Keratinocyte (primary cell): ENCODE results near the gene SNCAIP. TPM values are rescaled to one million over a fixed set of nuclear protein-coding genes. Genes with fewer than 3 reads are reported as not detected.

ENCODE experiments used
- DNase-seq: peaks from one replicate; pipeline ENCODE4 v3.0.0-alpha.2; 2011; ENCODE audit warnings: low read depth, missing footprints, low spot score
- FAIRE-seq: peaks from 2 replicates; lab custom pipeline; 2011; peaks lifted over from hg19 to GRCh38; lab: Jason Lieb, UNC
- H2AFZ ChIP-seq: 2 replicates; pipeline ENCODE4 v1.6.0; 2012; ENCODE audit warnings: low read length, control low read depth, inconsistent platforms; ENCODE audit not compliant: control insufficient read depth
- H3K27ac ChIP-seq: 2 replicates; pipeline ENCODE4 v1.5.1; 2011; ENCODE audit warnings: low read length; ENCODE audit not compliant: control insufficient read depth, insufficient read depth
- H3K27me3 ChIP-seq: 3 replicates; pipeline ENCODE4 v1.6.0; 2011; ENCODE audit warnings: low read length; ENCODE audit not compliant: control insufficient read depth, insufficient read depth; ENCODE audit errors: extremely low read depth
- H3K36me3 ChIP-seq, 2 experiments: 2 replicates in 1 of 2; 3 replicates in 1 of 2; pipeline ENCODE4 v1.5.1; 2011; ENCODE audit warnings: low read length in 2 of 2, mild to moderate bottlenecking in 1 of 2; ENCODE audit not compliant: control insufficient read depth in 2 of 2, insufficient read depth in 2 of 2; ENCODE audit errors: extremely low read depth in 1 of 2
- H3K4me1 ChIP-seq: 3 replicates; pipeline ENCODE4 v1.5.1; 2011; ENCODE audit warnings: low read length; ENCODE audit not compliant: control insufficient read depth, insufficient read depth; ENCODE audit errors: extremely low read depth
- H3K4me2 ChIP-seq: 3 replicates; pipeline ENCODE4 v1.6.0; 2011; ENCODE audit warnings: low read depth, low read length; ENCODE audit not compliant: control insufficient read depth, insufficient read depth; ENCODE audit errors: extremely low read depth
- H3K4me3 ChIP-seq, 3 experiments: fragments of 200-600 bp in 1 of 3; sonication (generic) in 1 of 3; 2 replicates in 2 of 3; 3 replicates in 1 of 3; pipeline ENCODE4 v1.5.1; 2011 to 2016; ENCODE audit warnings: low read length in 3 of 3, mild to moderate bottlenecking in 3 of 3, control low read depth in 2 of 3, inconsistent platforms in 1 of 3, low read depth in 1 of 3, mixed read lengths in 1 of 3, mixed run types in 1 of 3, moderate library complexity in 1 of 3; ENCODE audit not compliant: control insufficient read depth in 2 of 3, insufficient read depth in 2 of 3; ENCODE audit errors: extremely low read depth in 1 of 3
- H3K79me2 ChIP-seq: 2 replicates; pipeline ENCODE4 v1.6.0; 2012; ENCODE audit warnings: low read length; ENCODE audit not compliant: control insufficient read depth, insufficient read depth
- H3K9ac ChIP-seq: 3 replicates; pipeline ENCODE4 v1.6.0; 2011; ENCODE audit warnings: low read length; ENCODE audit not compliant: control insufficient read depth, insufficient read depth; ENCODE audit errors: extremely low read depth
- H3K9me1 ChIP-seq: 3 replicates; pipeline ENCODE4 v1.6.0; 2011; ENCODE audit warnings: low read length; ENCODE audit not compliant: control insufficient read depth, insufficient read depth; ENCODE audit errors: extremely low read depth
- H3K9me3 ChIP-seq: 2 replicates; pipeline ENCODE4 v1.5.1; 2012; ENCODE audit warnings: low read depth, low read length; ENCODE audit not compliant: control insufficient read depth
- H4K20me1 ChIP-seq: 3 replicates; pipeline ENCODE4 v1.6.0; 2011; ENCODE audit warnings: low read length; ENCODE audit not compliant: control insufficient read depth, insufficient read depth; ENCODE audit errors: extremely low read depth
- CTCF ChIP-seq, 3 experiments: IDR thresholded peaks in 1 of 3; conservative IDR thresholded peaks in 1 of 3; optimal IDR thresholded peaks in 1 of 3; 2 replicates in 2 of 3; 3 replicates in 1 of 3; pipeline versions ENCODE3 to v1.5.1; 2011; ENCODE audit warnings: low read length in 3 of 3, mild to moderate bottlenecking in 3 of 3, moderate library complexity in 2 of 3, control low read depth in 1 of 3, inconsistent platforms in 1 of 3; ENCODE audit not compliant: insufficient read depth in 2 of 3; ENCODE audit errors: extremely low read depth in 1 of 3
- EZH2 ChIP-seq: IDR thresholded peaks from one replicate; pipeline ENCODE4 v1.6.1; 2012; ENCODE audit warnings: inconsistent platforms, mild to moderate bottlenecking, low read length, moderate library complexity
- dilution Hi-C: fragments of 300-500 bp; cut with MboI; formaldehyde crosslinking; loops from one replicate; pipeline ENCODE4 v1.7.0; 2020; ENCODE audit warnings: low sequenced_read_pairs; ENCODE audit not compliant: extremely low pct_ligation_motif_present
- polyA plus RNA-seq, 5 experiments: library from polyadenylated mRNA; depleted of rRNA in 3 of 5; stranded (reverse) in 3 of 5; stranded (forward) in 1 of 5; unstranded in 1 of 5; fragments of >200 nt; gene quantifications; 1 replicate in 1 of 5; 2 replicates in 3 of 5; 3 replicates in 1 of 5; pipeline versions ENCODE4 v1.2.1 to v1.2.3, GENCODE V29; 2011 to 2012; ENCODE audit warnings: missing spikeins in 2 of 5, low read depth in 1 of 5, low replicate concordance in 1 of 5

Gene SNCAIP
- polyA plus RNA-seq, 1 donor (not counting 4 experiments of a cell fraction or from before 2014, with no cell fraction given): not detected

GRCh38 chr5:122423221-122423620 is 111.2 kb downstream of the SNCAIP start:
- FAIRE-seq: no peak
- dilution Hi-C loops: no loop called here

DNA sequence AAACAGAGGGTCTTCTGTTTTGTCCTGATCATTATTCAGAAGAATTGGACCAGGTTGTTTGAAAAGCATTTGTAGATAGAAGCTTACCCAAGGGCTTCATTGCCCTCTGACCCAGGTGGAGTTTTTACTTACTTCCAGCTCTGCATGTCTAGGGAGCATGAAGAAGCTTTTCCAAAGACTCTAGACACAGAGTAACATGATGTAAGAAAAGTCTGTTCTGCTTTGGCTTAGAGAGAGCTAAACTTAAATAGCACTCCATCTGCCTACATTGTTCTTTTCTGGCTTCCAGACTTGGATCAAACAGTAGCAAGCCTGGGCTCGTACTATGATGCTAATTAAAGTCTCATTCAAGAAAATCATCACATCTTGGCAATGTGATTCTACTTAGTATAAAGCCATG is 112.1 kb downstream of the SNCAIP start:
- TF ChIP-seq CTCF (optimal IDR thresholded peaks at IDR 0.05 in 1 of 3, IDR thresholded peaks at IDR 0.05 in 1 of 3, conservative IDR thresholded peaks at IDR 0.05 in 1 of 3; ENCODE audit: extremely low read depth in 1 of 3, insufficient read depth in 2 of 3, low read length in 3 of 3): no peak
- Histone ChIP-seq H3K36me3 (no peaks in the 10 kb centered on the region), H3K9me1 (no peaks in the 10 kb centered on the region), H3K9me3 (no peaks in the 10 kb centered on the region), H4K20me1 (no peaks in the 10 kb centered on the region), H2AFZ (no peak overlapping the region), H3K27ac (no peak overlapping the region), H3K4me1 (no peaks in the 10 kb centered on the region), H3K9ac (no peak overlapping the region), H3K27me3 (no peaks in the 10 kb centered on the region), H3K4me3 (no peak overlapping the region), H3K79me2 (no peaks in the 10 kb centered on the region), H3K4me2 (no peak overlapping the region)
- FAIRE-seq (no peak), DNase-seq (no peak)
- dilution Hi-C loops: no loop called here

More at GRCh38 chr5:122423221-122423620, 111.2 kb downstream of the SNCAIP start:
- DNase-seq: no peak
- Histone ChIP-seq H3K4me2 (no peak overlapping the region), H2AFZ (no peak overlapping the region), H3K9me1 (no peaks in the 10 kb centered on the region), H3K79me2 (no peaks in the 10 kb centered on the region), H3K27ac (no peak overlapping the region), H3K9ac (no peak overlapping the region), H3K4me3 (no peak overlapping the region), H3K9me3 (no peaks in the 10 kb centered on the region), H3K36me3 (no peaks in the 10 kb centered on the region), H4K20me1 (no peaks in the 10 kb centered on the region), H3K4me1 (no peaks in the 10 kb centered on the region), H3K27me3 (no peaks in the 10 kb centered on the region)
- TF ChIP-seq CTCF (optimal IDR thresholded peaks at IDR 0.05 in 1 of 3, IDR thresholded peaks at IDR 0.05 in 1 of 3, conservative IDR thresholded peaks at IDR 0.05 in 1 of 3; ENCODE audit: extremely low read depth in 1 of 3, insufficient read depth in 2 of 3, low read length in 3 of 3) (no peak), EZH2 (no peak)
